Activated naive CD8-positive, alpha-beta T cell (primary cell): Measurements from ENCODE around the gene C10orf120.

Source experiments
- H3K27ac Mint-ChIP-seq: one replicate; pipeline ENCODE4 v1.8.0; 2021; ENCODE audit warnings: mixed read lengths
- H3K27me3 Mint-ChIP-seq: one replicate; pipeline ENCODE4 v1.8.0; 2021; ENCODE audit warnings: mixed read lengths
- H3K36me3 Mint-ChIP-seq: one replicate; pipeline ENCODE4 v1.8.0; 2021; ENCODE audit warnings: mixed read lengths
- H3K4me1 Mint-ChIP-seq: one replicate; pipeline ENCODE4 v1.8.0; 2021; ENCODE audit warnings: low read depth, mixed read lengths
- H3K4me3 Mint-ChIP-seq: one replicate; pipeline ENCODE4 v1.8.0; 2021; ENCODE audit warnings: mild to moderate bottlenecking, mixed read lengths
- H3K9me3 Mint-ChIP-seq: one replicate; pipeline ENCODE4 v1.8.0; 2021; ENCODE audit warnings: low read depth, mixed read lengths

C10orf120 gene

DNA sequence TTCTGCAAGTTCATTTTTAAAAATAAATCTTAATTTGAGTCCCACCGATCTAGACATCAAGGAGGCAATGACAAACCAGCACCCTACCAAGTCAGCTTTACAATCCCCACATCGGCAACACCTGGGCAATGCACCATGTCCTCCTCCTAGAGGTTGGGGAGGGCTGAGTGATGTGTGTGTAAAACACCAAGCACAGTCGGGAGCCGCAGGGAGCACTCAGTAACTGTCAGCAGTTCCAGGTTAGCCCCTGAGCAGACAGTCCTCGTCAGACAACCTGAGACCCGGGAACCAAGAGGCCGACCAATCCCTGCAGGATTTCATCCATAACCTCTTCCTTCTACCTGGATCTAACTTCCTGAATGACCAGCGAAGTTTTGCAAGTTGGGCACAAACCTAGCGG lies 15.9 kb upstream of the C10orf120 start:
- H3K9me3 Mint-ChIP-seq, result no peaks in the 10 kb centered on the region
- no peak overlapping the region for H3K4me3 Mint-ChIP-seq
- no peaks in the 10 kb centered on the region for H3K4me1 Mint-ChIP-seq
- H3K27me3 Mint-ChIP-seq, result peaks cover 6% of the 10 kb centered on the region
- no peak overlapping the region for H3K27ac Mint-ChIP-seq
- H3K36me3 Mint-ChIP-seq, result no peaks in the 10 kb centered on the region

DNA sequence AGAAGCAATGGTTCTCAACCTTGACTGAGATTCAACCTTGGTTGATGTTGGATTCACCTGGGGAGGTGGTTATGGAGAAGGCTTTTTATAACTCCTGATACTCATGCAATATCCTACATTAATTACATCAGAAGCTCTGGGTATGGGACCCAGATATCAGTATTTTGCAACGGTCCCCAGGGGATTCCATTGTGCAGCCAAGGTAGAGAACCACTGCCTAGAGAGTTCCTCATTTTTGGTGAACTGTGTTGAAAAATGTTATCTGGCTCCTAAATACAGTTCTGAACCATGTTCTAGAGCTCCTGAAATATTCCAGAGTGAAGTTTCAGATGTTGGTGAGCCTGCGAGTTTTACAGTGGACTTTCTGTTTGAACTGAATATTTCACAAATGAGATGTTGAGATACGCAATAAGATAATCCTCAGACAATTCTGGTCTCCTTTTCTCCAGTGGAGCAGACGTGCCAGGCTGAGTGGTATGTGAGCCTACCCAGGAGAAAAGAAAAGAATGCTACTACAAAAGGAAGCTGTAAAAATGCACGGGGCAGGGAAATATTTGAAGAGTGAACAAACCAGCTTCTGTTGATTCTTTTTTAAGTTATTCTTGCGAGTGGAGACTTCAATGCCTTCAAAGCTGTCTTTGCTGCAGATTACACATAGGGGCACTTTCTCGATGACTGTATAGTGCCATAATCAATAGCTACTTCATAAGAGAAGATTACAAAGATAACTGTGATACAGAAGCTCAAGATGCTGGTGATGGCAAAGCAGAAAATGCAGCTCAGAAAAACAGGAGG lies 13.6 kb upstream of the C10orf120 start:
- no peaks in the 10 kb centered on the region for H3K4me1 Mint-ChIP-seq
- no peaks in the 10 kb centered on the region for H3K36me3 Mint-ChIP-seq
- no peaks in the 10 kb centered on the region for H3K9me3 Mint-ChIP-seq
- no peak overlapping the region for H3K4me3 Mint-ChIP-seq
- no peak overlapping the region for H3K27ac Mint-ChIP-seq
- H3K27me3 Mint-ChIP-seq, result peaks cover 8% of the 10 kb centered on the region

DNA sequence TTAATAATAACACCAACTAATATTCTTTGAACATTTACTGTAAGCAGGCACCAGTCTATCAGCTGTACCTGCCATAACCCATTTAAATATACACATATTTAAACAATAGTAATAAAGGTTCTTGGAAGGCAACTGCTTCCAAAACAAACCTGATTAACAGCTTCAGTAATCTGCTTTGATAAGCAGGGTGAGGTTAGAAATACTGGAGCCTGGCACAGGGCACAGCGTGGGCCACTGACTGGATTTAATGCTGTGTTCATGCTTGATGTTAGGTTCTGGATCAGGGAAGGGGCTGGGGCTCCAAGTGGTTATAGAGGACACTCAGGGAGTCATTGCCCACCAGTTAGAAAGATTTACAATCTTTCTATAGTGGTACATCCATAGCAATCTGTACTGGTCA lies 10.9 kb upstream of the C10orf120 start:
- Mint-ChIP-seq H3K36me3 (no peaks in the 10 kb centered on the region), H3K9me3 (no peaks in the 10 kb centered on the region), H3K27ac (no peak overlapping the region), H3K4me3 (no peak overlapping the region), H3K27me3 (peaks cover 6% of the 10 kb centered on the region), H3K4me1 (peaks cover 5% of the 10 kb centered on the region)

DNA sequence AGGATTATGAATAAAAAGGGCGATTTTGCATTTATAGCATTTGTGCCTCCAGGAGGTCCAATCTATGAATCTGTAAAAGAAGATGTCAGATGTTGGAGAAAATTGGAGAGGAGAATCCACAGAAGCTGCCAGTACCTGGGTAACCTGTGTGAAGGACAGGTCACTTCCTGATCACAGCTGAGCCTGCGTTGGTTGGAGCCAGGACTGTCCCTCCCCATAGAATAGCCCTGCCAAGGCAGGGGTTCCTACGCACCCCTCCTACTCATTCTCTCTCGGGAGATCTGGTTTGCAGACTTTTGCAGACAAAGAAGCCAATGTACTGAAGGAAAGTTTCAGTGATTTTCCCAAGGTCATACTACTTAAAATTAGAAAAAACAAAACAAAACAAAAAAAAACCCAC lies 10.3 kb upstream of the C10orf120 start:
- H3K27me3 Mint-ChIP-seq, result peaks cover 6% of the 10 kb centered on the region
- no peaks in the 10 kb centered on the region for H3K36me3 Mint-ChIP-seq
- no peaks in the 10 kb centered on the region for H3K9me3 Mint-ChIP-seq
- H3K27ac Mint-ChIP-seq, result no peak overlapping the region
- H3K4me1 Mint-ChIP-seq, result peaks cover 5% of the 10 kb centered on the region
- no peak overlapping the region for H3K4me3 Mint-ChIP-seq

DNA sequence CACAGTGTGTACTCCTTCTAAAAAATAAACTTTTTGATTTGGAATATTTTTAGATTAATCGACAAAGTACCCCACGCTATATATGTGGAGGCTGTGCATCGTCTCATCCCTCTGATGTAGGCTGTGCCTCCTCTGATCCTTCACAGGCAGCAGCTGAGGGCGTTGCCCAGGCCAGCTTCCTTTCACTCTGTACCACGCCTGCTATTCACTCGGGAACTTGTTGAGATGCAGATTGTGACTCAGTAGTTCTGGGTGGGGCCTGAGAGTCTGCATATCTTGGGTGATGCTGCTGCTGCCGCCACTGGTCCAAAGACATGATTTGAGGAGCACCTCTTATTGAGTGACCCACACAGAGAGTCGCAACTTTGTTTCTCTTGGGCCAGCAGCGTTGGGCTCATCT lies 7.9 kb upstream of the C10orf120 start:
- peaks cover 6% of the 10 kb centered on the region for H3K27me3 Mint-ChIP-seq
- H3K4me1 Mint-ChIP-seq, result peaks cover 5% of the 10 kb centered on the region
- H3K36me3 Mint-ChIP-seq, result no peaks in the 10 kb centered on the region
- H3K9me3 Mint-ChIP-seq, result no peaks in the 10 kb centered on the region
- no peak overlapping the region for H3K27ac Mint-ChIP-seq
- H3K4me3 Mint-ChIP-seq, result no peak overlapping the region

DNA sequence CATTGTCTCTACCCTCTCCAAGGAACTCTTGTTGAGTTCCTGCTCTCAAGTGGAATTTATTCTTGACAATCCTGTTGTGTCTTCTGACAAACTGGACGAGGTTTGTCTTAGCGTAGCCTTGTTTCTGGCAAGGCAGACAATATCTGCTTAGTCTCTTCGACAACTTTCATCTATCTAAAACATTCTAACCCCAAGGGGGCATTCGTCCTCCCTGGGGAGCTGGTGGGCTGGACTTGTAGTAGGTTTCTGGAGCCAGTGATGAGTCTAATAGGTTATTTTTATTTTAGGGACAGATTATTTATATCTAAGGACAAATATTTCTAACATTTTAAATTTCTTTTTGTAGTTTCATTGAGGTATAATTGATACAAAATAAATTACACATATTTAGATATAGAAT lies 7.3 kb upstream of the C10orf120 start:
- Mint-ChIP-seq H3K9me3 (no peaks in the 10 kb centered on the region), H3K36me3 (no peaks in the 10 kb centered on the region), H3K4me3 (no peak overlapping the region), H3K27ac (no peak overlapping the region), H3K4me1 (peaks cover 5% of the 10 kb centered on the region), H3K27me3 (peaks cover 6% of the 10 kb centered on the region)

DNA sequence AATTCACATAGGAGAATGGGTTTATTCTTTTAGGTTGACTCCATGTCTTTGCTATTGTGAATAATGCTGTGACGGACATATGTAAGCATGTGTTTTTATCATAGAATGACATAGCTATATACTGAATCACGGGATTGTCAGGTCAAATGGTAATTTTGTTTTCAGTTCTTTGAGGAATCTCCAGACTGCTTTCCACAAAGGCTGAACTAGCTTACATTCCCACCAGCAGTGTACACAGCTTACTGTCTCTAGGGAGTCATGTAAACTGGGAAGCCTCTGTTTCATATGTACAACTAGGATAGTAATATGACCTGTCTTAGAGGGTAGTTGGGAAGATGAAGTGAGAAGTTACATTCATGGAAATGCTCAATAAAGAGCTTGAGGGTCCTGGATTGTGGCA lies 6.8 kb upstream of the C10orf120 start:
- Mint-ChIP-seq H3K36me3 (no peaks in the 10 kb centered on the region), H3K4me3 (no peak overlapping the region), H3K27me3 (peaks cover 6% of the 10 kb centered on the region), H3K4me1 (peaks cover 5% of the 10 kb centered on the region), H3K27ac (no peak overlapping the region), H3K9me3 (no peaks in the 10 kb centered on the region)

DNA sequence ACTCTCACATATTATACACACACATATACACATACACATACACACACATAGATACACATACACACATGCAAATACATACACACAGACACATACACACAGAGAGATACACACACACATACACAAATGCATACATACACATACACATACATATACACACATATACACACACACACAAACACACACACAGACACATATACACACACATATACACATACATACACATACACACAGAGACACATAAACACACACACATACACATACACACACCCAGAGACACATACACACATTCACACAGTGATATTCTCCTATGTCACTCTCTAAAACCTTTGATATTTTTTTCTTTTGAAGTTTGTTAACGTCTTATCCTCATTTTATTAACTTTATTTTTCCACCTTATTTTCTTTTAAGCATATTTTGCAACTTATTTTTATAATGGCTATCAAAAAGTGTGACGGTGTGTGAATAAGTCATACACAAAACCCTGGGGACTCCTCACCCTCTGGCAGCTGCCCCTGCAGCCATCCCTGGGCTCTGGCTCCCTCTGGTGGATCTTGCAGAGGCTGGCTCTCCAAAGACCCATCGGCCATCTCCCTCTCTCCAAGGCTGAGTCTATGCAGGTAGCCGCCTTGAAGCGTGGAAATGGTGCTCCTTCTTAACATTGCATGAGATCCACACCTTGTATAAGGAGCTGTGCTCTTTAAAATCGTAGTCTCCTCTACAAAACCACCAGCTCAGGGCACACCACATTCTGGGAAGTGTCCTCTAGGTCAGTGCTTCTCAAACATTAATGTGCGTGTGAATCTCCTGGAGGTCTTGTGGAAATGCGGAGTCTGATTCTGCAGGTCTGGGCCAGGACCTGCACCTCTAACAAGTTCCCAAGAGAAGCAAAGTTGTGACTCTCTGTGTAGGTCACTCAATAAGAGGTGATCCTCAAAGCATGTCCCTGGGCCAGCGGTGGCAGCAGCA lies 4.1 kb upstream of the C10orf120 start:
- Mint-ChIP-seq H3K27ac (no peak overlapping the region), H3K9me3 (no peaks in the 10 kb centered on the region), H3K4me3 (no peak overlapping the region), H3K4me1 (peaks cover 5% of the 10 kb centered on the region), H3K36me3 (no peaks in the 10 kb centered on the region), H3K27me3 (peaks cover 3% of the 10 kb centered on the region)

DNA sequence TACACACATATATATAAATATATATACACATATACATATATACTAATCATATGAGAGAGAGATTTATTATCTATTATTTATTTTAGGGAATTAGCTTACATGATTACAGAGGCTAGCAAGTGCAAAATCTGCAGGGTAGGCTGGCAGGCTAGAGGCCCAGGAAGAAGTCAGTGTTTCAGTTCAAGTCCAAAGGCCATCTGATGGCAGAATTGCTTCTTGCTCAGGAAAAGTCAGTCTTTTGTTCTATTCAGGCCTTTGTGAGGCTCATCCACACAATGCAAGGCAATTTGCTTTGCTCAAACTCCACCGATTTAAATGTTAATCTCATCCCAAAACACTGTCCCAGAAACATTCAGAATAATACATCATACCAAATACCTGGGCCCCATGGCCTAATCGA lies 2.6 kb upstream of the C10orf120 start:
- H3K36me3 Mint-ChIP-seq, result no peaks in the 10 kb centered on the region
- H3K4me3 Mint-ChIP-seq, result no peak overlapping the region
- no peak overlapping the region for H3K27ac Mint-ChIP-seq
- no peaks in the 10 kb centered on the region for H3K4me1 Mint-ChIP-seq
- peaks cover 5% of the 10 kb centered on the region for H3K27me3 Mint-ChIP-seq
- no peaks in the 10 kb centered on the region for H3K9me3 Mint-ChIP-seq

DNA sequence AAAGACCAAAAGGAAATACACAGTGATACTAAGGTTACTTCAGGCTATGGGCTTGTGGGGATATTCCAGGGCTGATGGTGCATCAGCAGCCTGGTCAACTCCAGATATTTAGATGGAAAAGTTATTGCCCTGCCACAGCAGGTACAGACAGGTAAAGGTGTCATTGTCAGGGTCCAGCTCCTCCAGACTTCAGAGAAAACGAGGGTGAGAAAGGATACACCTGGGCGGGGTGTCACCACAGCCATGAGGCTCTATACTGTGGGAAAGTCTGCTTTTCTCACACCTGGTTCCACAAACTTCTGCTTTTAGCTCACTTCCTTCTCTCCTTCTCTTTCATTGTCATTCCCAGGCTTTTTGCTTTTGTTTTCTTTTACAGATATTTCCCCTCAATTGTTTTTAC lies 2.0 kb upstream of the C10orf120 start:
- H3K4me3 Mint-ChIP-seq, result no peak overlapping the region
- no peak overlapping the region for H3K27ac Mint-ChIP-seq
- no peaks in the 10 kb centered on the region for H3K9me3 Mint-ChIP-seq
- H3K27me3 Mint-ChIP-seq, result peaks cover 5% of the 10 kb centered on the region
- no peaks in the 10 kb centered on the region for H3K4me1 Mint-ChIP-seq
- no peaks in the 10 kb centered on the region for H3K36me3 Mint-ChIP-seq

DNA sequence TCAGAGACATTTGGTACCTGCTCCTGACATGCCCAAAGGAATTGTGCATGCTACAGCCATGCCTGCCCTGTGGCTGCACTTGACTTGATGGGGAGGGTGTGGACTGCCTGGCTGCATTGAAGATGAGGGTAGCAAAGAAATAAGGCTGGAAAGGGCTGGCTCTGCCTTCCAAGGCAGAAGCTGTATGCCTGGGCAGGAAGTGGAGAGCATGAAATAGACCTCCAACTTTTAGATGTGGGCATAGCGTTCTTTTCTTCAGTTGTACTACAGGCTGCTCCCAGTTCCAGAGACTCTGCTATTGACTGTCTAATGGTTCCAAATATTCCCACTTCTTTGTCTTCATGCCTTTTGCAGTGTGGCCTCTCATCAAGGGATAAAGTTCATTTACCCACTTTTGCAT lies 3.0 kb downstream of the C10orf120 start:
- H3K4me1 Mint-ChIP-seq, result no peaks in the 10 kb centered on the region
- H3K27me3 Mint-ChIP-seq, result peaks cover 14% of the 10 kb centered on the region
- H3K36me3 Mint-ChIP-seq, result no peaks in the 10 kb centered on the region
- no peak overlapping the region for H3K27ac Mint-ChIP-seq
- H3K4me3 Mint-ChIP-seq, result no peak overlapping the region
- H3K9me3 Mint-ChIP-seq, result no peaks in the 10 kb centered on the region

DNA sequence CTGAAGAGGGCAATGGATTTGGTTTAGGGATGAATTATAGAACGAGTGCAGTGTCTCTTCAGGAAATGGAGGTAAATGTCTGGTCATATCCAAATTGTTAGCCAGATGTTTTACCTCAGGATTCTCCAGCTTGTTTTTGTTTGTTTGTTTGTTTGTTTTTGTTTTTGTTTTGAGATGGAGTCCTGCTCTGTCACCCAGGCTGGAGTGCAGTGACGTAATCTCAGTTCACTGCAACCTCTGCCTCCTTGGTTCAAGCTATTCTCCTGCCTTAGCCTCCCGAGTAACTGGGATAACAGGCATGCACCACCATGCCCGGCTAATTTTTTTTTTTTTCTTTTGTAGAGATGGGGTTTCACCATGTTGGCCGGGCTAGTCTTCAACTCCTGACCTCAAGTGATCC lies 6.9 kb downstream of the C10orf120 start:
- Mint-ChIP-seq H3K9me3 (no peaks in the 10 kb centered on the region), H3K27me3 (peaks cover 20% of the 10 kb centered on the region), H3K27ac (no peak overlapping the region), H3K4me1 (no peaks in the 10 kb centered on the region), H3K36me3 (no peaks in the 10 kb centered on the region), H3K4me3 (no peak overlapping the region)

DNA sequence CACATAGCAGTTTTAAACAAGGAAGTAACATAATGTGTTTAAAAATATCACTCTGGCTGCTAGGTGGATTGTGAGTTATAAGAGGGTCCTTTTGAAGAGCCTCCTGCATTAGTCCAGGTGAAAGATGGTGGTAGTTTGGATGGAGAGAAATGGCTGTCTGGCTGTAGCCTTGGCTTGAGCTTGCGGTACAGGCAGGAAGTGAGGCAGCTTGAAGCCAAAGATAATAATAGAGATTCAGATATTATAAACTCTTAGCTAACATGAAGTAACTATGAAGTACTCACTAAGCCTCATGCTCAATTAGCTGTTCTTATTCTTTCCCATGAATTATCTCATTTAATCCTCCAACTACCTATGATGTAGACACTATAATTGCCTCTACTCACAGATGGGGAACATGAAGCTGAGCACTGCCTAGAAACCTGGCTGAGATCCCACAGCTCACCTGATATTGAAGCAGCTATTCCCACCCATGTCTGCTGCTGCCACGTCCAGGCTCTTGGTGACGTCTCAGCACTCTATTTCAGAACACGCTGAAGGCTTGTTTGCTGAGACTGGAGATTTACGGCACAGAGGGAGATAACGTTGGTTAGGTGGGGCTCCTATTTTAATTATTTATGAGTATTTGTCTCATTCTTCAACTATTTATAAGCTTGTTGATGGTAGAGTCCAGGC lies 10.4 kb downstream of the C10orf120 start:
- no peaks in the 10 kb centered on the region for H3K36me3 Mint-ChIP-seq
- no peak overlapping the region for H3K27ac Mint-ChIP-seq
- H3K27me3 Mint-ChIP-seq, result peaks cover 28% of the 10 kb centered on the region
- H3K4me3 Mint-ChIP-seq, result no peak overlapping the region
- H3K4me1 Mint-ChIP-seq, result no peaks in the 10 kb centered on the region
- H3K9me3 Mint-ChIP-seq, result no peaks in the 10 kb centered on the region

DNA sequence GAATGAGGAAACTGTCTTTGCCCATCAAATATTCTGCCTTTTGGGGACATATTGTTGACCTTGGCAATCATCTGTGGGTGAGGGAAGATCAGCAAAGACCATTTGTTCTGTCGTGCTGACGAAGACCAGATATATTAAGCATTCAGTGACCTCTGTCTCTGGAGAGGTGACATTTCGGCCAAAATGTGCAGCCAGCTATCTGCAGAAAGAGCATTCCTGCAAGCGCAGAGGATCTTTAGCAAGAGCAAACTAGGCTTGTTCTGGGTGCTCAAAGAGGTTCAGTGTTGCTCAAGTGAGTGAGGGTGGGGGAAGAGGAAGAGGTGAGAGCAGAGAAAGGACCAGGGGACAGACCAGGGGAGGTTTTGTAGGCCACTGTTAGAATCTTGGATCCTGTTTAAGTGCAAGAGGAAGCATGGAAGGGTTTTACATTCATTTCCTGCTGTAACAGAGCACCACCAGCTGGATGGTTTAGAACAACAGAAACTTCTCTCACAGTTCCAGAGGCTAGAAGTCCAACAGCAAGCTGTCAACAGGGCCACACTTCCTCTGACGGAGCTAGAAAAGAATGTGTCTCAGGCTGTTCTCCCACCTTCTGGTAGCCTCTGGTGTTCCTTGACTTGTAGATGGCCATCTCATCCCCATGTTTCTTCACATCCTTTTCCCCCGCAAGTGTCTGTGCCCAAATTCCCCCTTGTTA lies 11.2 kb downstream of the C10orf120 start:
- Mint-ChIP-seq H3K9me3 (no peaks in the 10 kb centered on the region), H3K36me3 (no peaks in the 10 kb centered on the region), H3K27ac (no peak overlapping the region), H3K27me3 (peaks cover 27% of the 10 kb centered on the region), H3K4me3 (no peak overlapping the region), H3K4me1 (no peaks in the 10 kb centered on the region)
